Measurements from ENCODE around the gene PPFIA2. TPM values are rescaled to one million over a fixed set of nuclear protein-coding genes. Genes with fewer than 3 reads are reported as not detected.

Gene PPFIA2
- polyA plus RNA-seq, 1 experiment: 0.20 TPM

GRCh38 chr12:81417056-81417455, 342.1 kb downstream of the PPFIA2 start:
- Histone ChIP-seq H3K27ac (ENCODE audit: low read depth, low read length) (no peak overlapping the region), H3K9me3 (ENCODE audit: control insufficient read depth, insufficient read depth, low read length) (no peaks in the 10 kb centered on the region), H3K27me3 (ENCODE audit: control insufficient read depth, insufficient read depth, low read length) (no peaks in the 10 kb centered on the region), H3K4me3 (ENCODE audit: low read depth, low read length) (no peak overlapping the region)
- TF ChIP-seq CTCF (IDR thresholded peaks at IDR 0.05; ENCODE audit: low read depth, low read length): no peak
- CTCF ChIA-PET: no interaction called here
- no peak for DNase-seq (ENCODE audit: low read depth, low spot score)
- POLR2A ChIA-PET: no interaction called here

GRCh38 chr12:81416571-81416970, 342.6 kb downstream of the PPFIA2 start:
- no peak for DNase-seq (ENCODE audit: low read depth, low spot score)

GRCh38 chr12:81414441-81414840, 344.7 kb downstream of the PPFIA2 start:
- no peaks in the 10 kb centered on the region for H3K27me3 ChIP-seq (ENCODE audit: control insufficient read depth, insufficient read depth, low read length)
- H3K4me3 ChIP-seq (ENCODE audit: low read depth, low read length): no peak overlapping the region
- no peak overlapping the region for H3K27ac ChIP-seq (ENCODE audit: low read depth, low read length)
- ChIA-PET CTCF (no interaction called here), POLR2A (no interaction called here)
- no peak for DNase-seq (ENCODE audit: low read depth, low spot score)
- no peaks in the 10 kb centered on the region for H3K9me3 ChIP-seq (ENCODE audit: control insufficient read depth, insufficient read depth, low read length)
- TF ChIP-seq CTCF (IDR thresholded peaks at IDR 0.05; ENCODE audit: low read depth, low read length): no peak

More at GRCh38 chr12:81416571-81416970, 342.6 kb downstream of the PPFIA2 start:
- no peaks in the 10 kb centered on the region for H3K9me3 ChIP-seq (ENCODE audit: control insufficient read depth, insufficient read depth, low read length)
- no peak overlapping the region for H3K27ac ChIP-seq (ENCODE audit: low read depth, low read length)
- ChIA-PET POLR2A (no interaction called here), CTCF (no interaction called here)
- no peak overlapping the region for H3K4me3 ChIP-seq (ENCODE audit: low read depth, low read length)
- TF ChIP-seq CTCF (IDR thresholded peaks at IDR 0.05; ENCODE audit: low read depth, low read length): no peak
- H3K27me3 ChIP-seq (ENCODE audit: control insufficient read depth, insufficient read depth, low read length): no peaks in the 10 kb centered on the region

GRCh38 chr12:81412940-81413339, 346.2 kb downstream of the PPFIA2 start:
- H3K9me3 ChIP-seq (ENCODE audit: control insufficient read depth, insufficient read depth, low read length): no peaks in the 10 kb centered on the region
- H3K27ac ChIP-seq (ENCODE audit: low read depth, low read length): no peak overlapping the region
- POLR2A ChIA-PET: no interaction called here
- no peak overlapping the region for H3K4me3 ChIP-seq (ENCODE audit: low read depth, low read length)
- H3K27me3 ChIP-seq (ENCODE audit: control insufficient read depth, insufficient read depth, low read length): no peaks in the 10 kb centered on the region
- TF ChIP-seq CTCF (IDR thresholded peaks at IDR 0.05; ENCODE audit: low read depth, low read length): no peak
- CTCF ChIA-PET: no interaction called here
- DNase-seq (ENCODE audit: low read depth, low spot score): no peak

GRCh38 chr12:81403348-81403747, 355.8 kb downstream of the PPFIA2 start:
- ChIA-PET CTCF (no interaction called here), POLR2A (no interaction called here)
- H3K4me3 ChIP-seq (ENCODE audit: low read depth, low read length): no peak overlapping the region
- H3K9me3 ChIP-seq (ENCODE audit: control insufficient read depth, insufficient read depth, low read length): no peaks in the 10 kb centered on the region
- no peak overlapping the region for H3K27ac ChIP-seq (ENCODE audit: low read depth, low read length)
- no peaks in the 10 kb centered on the region for H3K27me3 ChIP-seq (ENCODE audit: control insufficient read depth, insufficient read depth, low read length)
- no peak for TF ChIP-seq CTCF (IDR thresholded peaks at IDR 0.05; ENCODE audit: low read depth, low read length)
- DNase-seq (ENCODE audit: low read depth, low spot score): no peak
